ENCODE data around the gene MLIP.

MLIP gene

GRCh38 chr6:54299542-54300269 lies 188.5 kb downstream of the MLIP start:
- in situ Hi-C loops (cut with MboI; ENCODE audit: low pct_unique_long_range_greater_than_20kb, low sequenced_read_pairs, unreplicated experiment), result no loop called here
- DNase-seq (ENCODE audit: low spot score), result no peak
- no peak for TF ChIP-seq CTCF (IDR thresholded peaks at IDR 0.05; ENCODE audit: extremely low read depth, insufficient read depth, missing control alignments)

GRCh38 chr6:54301770-54302169 lies 190.5 kb downstream of the MLIP start:
- in situ Hi-C loops (cut with MboI; ENCODE audit: low pct_unique_long_range_greater_than_20kb, low sequenced_read_pairs, unreplicated experiment), result no loop called here
- no peak for TF ChIP-seq CTCF (IDR thresholded peaks at IDR 0.05; ENCODE audit: extremely low read depth, insufficient read depth, missing control alignments)
- no peak for DNase-seq (ENCODE audit: low spot score)

DNA sequence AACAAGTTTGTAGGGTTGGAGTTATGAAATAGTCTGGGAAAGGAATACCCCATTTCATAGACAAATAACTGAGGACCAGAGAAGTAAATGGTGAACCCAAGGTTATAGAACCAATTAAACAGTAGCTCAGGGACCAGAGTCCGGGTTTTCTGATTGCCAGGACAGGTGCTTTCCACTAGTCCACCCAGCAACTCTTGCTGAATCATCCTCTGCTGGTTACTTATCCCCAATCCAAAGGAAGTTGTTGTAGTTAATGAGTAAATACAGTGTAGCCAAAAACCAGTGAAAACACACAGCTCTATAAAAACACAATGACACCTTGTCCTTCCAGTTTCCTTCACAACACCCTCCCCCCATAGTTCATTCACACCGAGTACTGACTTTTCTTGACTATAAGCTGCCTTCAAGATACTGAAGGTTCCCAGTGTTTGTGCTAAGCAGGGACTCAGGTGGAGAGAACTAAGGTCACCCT lies 196.2 kb downstream of the MLIP start:
- in situ Hi-C loops (cut with MboI; ENCODE audit: low pct_unique_long_range_greater_than_20kb, low sequenced_read_pairs, unreplicated experiment), result no loop called here
- DNase-seq (ENCODE audit: low spot score), result no peak
- no peak for TF ChIP-seq CTCF (IDR thresholded peaks at IDR 0.05; ENCODE audit: extremely low read depth, insufficient read depth, missing control alignments)

GRCh38 chr6:54308289-54308985 lies 197.2 kb downstream of the MLIP start, which contains the start of gene TINAG:
TSS of gene TINAG (plus strand) at chr6:54308441. CDS start at chr6:54308551, 110 bp downstream.
- DNase-seq (ENCODE audit: low spot score), result no peak
- no peak for TF ChIP-seq CTCF (IDR thresholded peaks at IDR 0.05; ENCODE audit: extremely low read depth, insufficient read depth, missing control alignments)
- in situ Hi-C loops (cut with MboI; ENCODE audit: low pct_unique_long_range_greater_than_20kb, low sequenced_read_pairs, unreplicated experiment), result no loop called here

- in situ Hi-C loops (cut with MboI; ENCODE audit: low pct_unique_long_range_greater_than_20kb, low sequenced_read_pairs, unreplicated experiment), result no loop called here
- no peak for TF ChIP-seq CTCF (IDR thresholded peaks at IDR 0.05; ENCODE audit: extremely low read depth, insufficient read depth, missing control alignments)
Measured at GRCh38 chr6:54308986-54309315, 197.7 kb downstream of the MLIP start.

GRCh38 chr6:54310377-54311152 lies 199.3 kb downstream of the MLIP start:
- TF ChIP-seq CTCF (IDR thresholded peaks at IDR 0.05; ENCODE audit: extremely low read depth, insufficient read depth, missing control alignments), result no peak
- DNase-seq (ENCODE audit: low spot score), result no peak
- in situ Hi-C loops (cut with MboI; ENCODE audit: low pct_unique_long_range_greater_than_20kb, low sequenced_read_pairs, unreplicated experiment), result no loop called here

More at GRCh38 chr6:54308986-54309315, 197.7 kb downstream of the MLIP start:
- DNase-seq (ENCODE audit: low spot score), result no peak

Data from GM13977 (cell line).